ENCODE results near the gene PRRT2. TPM values are rescaled to one million over a fixed set of nuclear protein-coding genes. Genes with fewer than 3 reads are reported as not detected.

Gene PRRT2
- total and polyA plus RNA-seq, 2 donors (not counting 3 experiments of a cell fraction or from before 2014, with no cell fraction given): 3.3 TPM

DNA sequence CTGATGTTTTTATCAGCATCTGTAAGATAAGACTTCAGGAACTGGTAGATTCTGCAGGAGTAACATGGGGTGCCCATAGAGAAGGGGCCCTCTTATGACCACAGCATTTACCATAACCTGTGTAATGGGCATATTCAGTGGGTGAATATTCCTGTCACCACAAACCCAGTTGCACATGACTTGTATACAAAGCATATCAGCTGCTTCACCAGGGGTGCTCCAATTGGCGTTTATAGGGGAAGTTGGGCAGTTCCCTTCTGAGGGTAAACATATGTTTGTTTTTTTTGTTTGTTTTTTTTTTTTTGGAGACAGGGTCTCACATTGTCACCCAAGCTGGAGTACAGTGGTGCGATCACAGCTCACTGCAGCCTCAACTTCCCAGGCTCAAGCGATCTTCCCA lies 45.4 kb upstream of the PRRT2 start:
- Histone ChIP-seq H2AFZ (ENCODE audit: low read depth, low read length) (no peak overlapping the region), H3K4me1 (ENCODE audit: control insufficient read depth, extremely low read depth, insufficient read depth, low read length) (no peaks in the 10 kb centered on the region), H3K27me3 (ENCODE audit: control insufficient read depth in 2 of 2, insufficient read depth in 2 of 2, low read length in 2 of 2) (no peaks in the 10 kb centered on the region), H3K27ac (ENCODE audit: insufficient read depth, low read depth, low read length) (no peak overlapping the region), H4K20me1 (replicated peaks; ENCODE audit: control insufficient read depth, extremely low read depth, insufficient read depth, low read length) (no peaks in the 10 kb centered on the region), H3K9ac (replicated peaks; ENCODE audit: extremely low read depth, insufficient read depth, low read length) (no peak overlapping the region), H3K36me3 (ENCODE audit: control insufficient read depth in 2 of 2, extremely low read depth in 1 of 2, insufficient read depth in 2 of 2, low read length in 2 of 2) (no peaks in the 10 kb centered on the region), H3K9me1 (replicated peaks; ENCODE audit: control insufficient read depth, extremely low read depth, insufficient read depth, low read length) (no peaks in the 10 kb centered on the region), H3K4me2 (ENCODE audit: insufficient read depth, low read length) (no peak overlapping the region), H3K4me3 (replicated peaks in 1 of 3; ENCODE audit: insufficient read depth in 1 of 3, low read depth in 1 of 3, low read length in 3 of 3) (no peak overlapping the region), H3K9me3 (replicated peaks; ENCODE audit: control insufficient read depth, insufficient read depth, low read length) (no peaks in the 10 kb centered on the region), H3K79me2 (ENCODE audit: control insufficient read depth, insufficient read depth, low read length) (no peaks in the 10 kb centered on the region)
- FAIRE-seq (no peak), DNase-seq (ENCODE audit: low read depth, low spot score) (no peak)
- dilution Hi-C loops (cut with MboI; ENCODE audit: extremely low pct_ligation_motif_present, low sequenced_read_pairs): no loop called here
- CTCF ChIA-PET: interaction anchor here (4.0 kb wide), 1 partner anchor 18 kb away, joined by 26 read pairs; no protein-coding TSS in a partner anchor
- TF ChIP-seq POLR2AphosphoS5 (IDR thresholded peaks at IDR 0.05; ENCODE audit: insufficient read depth, low read depth, low read length): no peak
- TF ChIP-seq, protein P1, sequence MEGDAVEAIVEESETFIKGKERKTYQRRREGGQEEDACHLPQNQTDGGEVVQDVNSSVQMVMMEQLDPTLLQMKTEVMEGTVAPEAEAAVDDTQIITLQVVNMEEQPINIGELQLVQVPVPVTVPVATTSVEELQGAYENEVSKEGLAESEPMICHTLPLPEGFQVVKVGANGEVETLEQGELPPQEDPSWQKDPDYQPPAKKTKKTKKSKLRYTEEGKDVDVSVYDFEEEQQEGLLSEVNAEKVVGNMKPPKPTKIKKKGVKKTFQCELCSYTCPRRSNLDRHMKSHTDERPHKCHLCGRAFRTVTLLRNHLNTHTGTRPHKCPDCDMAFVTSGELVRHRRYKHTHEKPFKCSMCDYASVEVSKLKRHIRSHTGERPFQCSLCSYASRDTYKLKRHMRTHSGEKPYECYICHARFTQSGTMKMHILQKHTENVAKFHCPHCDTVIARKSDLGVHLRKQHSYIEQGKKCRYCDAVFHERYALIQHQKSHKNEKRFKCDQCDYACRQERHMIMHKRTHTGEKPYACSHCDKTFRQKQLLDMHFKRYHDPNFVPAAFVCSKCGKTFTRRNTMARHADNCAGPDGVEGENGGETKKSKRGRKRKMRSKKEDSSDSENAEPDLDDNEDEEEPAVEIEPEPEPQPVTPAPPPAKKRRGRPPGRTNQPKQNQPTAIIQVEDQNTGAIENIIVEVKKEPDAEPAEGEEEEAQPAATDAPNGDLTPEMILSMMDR (IDR thresholded peaks at IDR 0.05; ENCODE audit: extremely low read depth in 1 of 2, insufficient read depth in 1 of 2, low read depth in 1 of 2, low read length in 2 of 2): no peak
- no peak for TF ChIP-seq EZH2 (IDR thresholded peaks at IDR 0.05; ENCODE audit: borderline replicate concordance, low read depth, low read length, severe bottlenecking)
- no peak for TF ChIP-seq MYC (IDR thresholded peaks at IDR 0.05; ENCODE audit: low read depth, low read length)
- TF ChIP-seq, protein P2, sequence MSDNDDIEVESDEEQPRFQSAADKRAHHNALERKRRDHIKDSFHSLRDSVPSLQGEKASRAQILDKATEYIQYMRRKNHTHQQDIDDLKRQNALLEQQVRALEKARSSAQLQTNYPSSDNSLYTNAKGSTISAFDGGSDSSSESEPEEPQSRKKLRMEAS (IDR thresholded peaks at IDR 0.05; ENCODE audit: insufficient read depth, insufficient read length): no peak
- TF ChIP-seq GATA2 (IDR thresholded peaks at IDR 0.05; ENCODE audit: insufficient read depth, insufficient read length, low read depth, low read length): no peak
- no peak for TF ChIP-seq JUN (IDR thresholded peaks at IDR 0.05; ENCODE audit: borderline replicate concordance, insufficient read depth, insufficient read length, low read depth)
- no peak for TF ChIP-seq FOS (IDR thresholded peaks at IDR 0.05; ENCODE audit: borderline replicate concordance, insufficient read depth, low read length)
- no peak for TF ChIP-seq POLR2A (IDR thresholded peaks at IDR 0.05; ENCODE audit: low read depth, low read length)
- intact Hi-C loops (cut with micrococcal nuclease): no loop called here
- POLR2A ChIA-PET: no interaction called here
- no TSS peak for BruUV-seq (replicated peaks)

Data from endothelial cell of umbilical vein (primary cell).